GM06990 (cell line): ENCODE measurements around the gene TXLNB.
A peak's percentile ranks its signal among the peaks of the same experiment; 100 is the strongest.

ENCODE experiments used
- DNase-seq: peaks from one replicate; pipeline ENCODE4 v3.0.0-alpha.2; 2011; ENCODE audit not compliant: insufficient read length; ENCODE audit errors: extremely low read depth
- H3K27me3 ChIP-seq: replicated peaks from 2 replicates; pipeline ENCODE4 v1.6.0; 2011; ENCODE audit warnings: low read length; ENCODE audit not compliant: control insufficient read depth, insufficient read depth
- H3K36me3 ChIP-seq: 2 replicates; pipeline ENCODE4 v1.5.1; 2011; ENCODE audit warnings: low read length; ENCODE audit not compliant: control insufficient read depth, insufficient read depth
- H3K4me3 ChIP-seq: replicated peaks from 2 replicates; pipeline ENCODE4 v1.5.1; 2011; ENCODE audit warnings: low read depth, mild to moderate bottlenecking, control low read depth, low read length
- CTCF ChIP-seq: IDR thresholded peaks from 2 replicates; pipeline ENCODE4 v1.5.1; 2011; ENCODE audit warnings: low read length, control low read depth, mild to moderate bottlenecking, inconsistent platforms; ENCODE audit not compliant: insufficient read depth, poor library complexity, severe bottlenecking

Gene TXLNB

DNA sequence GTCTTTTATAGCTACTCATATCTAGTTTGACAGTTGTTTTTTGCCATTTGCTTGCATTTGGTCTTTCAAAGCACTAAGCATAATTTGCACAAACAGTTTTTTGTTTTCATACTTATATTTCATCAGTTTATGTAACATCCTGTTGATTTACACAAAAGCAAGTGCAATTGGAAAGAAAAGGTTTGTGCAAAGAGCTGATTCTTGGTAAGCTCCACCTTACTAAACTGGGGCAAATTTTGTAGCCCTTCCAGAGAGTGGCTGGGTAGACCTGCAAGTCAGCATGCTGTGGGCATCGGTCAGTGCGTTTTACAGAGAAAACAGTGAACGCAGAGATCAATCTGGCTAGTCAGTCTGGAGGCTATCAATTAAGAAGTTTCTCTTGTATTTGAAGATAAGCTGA, 34.5 kb downstream of the TXLNB start:
- Histone ChIP-seq H3K4me3 (no peak overlapping the region), H3K27me3 (no peaks in the 10 kb centered on the region), H3K36me3 (no peaks in the 10 kb centered on the region)
- no peak for DNase-seq
- TF ChIP-seq CTCF = no peak

DNA sequence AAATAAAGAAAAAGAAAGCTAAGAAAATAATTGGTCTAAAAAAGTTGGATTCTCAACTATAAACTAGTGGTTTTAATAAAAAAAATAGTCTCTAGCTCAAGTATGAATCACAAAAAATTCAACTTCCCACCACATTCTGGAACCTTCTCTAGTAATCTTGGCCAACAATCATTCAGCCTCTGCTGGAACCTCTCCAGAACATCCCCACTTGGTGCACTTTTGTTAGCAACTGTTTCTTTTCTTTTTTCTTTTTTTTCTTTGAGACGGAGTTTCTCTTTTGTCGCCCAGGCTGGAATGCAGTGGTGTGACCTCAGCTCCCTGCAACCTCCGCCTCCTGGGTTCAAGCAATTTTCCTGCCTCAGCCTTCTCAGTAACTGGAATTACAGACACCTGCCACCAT, 35.7 kb downstream of the TXLNB start:
- no peak for TF ChIP-seq CTCF
- H3K4me3 ChIP-seq = no peak overlapping the region
- H3K27me3 ChIP-seq = no peaks in the 10 kb centered on the region
- no peak for DNase-seq
- no peaks in the 10 kb centered on the region for H3K36me3 ChIP-seq

GRCh38 chr6:139254196-139254595, 37.6 kb downstream of the TXLNB start:
- H3K4me3 ChIP-seq = no peak overlapping the region
- H3K27me3 ChIP-seq = no peaks in the 10 kb centered on the region
- DNase-seq = no peak
- no peak for TF ChIP-seq CTCF
- H3K36me3 ChIP-seq = no peaks in the 10 kb centered on the region

DNA sequence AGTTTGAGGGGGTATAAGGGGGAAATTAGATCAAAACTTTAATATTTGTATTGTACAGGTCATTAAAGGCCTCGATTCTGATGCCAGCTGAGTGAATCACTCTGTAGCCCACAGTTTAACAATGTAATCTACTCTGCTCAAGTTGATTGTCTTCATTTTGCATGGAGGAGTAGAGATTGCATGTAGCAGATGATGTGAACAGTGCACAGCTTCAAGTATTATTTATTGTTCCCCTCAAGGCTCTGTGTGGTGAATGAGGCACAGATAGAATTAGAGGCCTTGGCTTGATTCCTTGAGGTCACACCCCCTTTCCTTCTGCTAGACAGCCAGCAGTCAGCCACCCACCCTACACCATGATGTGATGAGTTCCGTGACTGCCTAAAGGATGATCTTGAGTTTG, 38.1 kb downstream of the TXLNB start:
- H3K36me3 ChIP-seq = no peaks in the 10 kb centered on the region
- no peaks in the 10 kb centered on the region for H3K27me3 ChIP-seq
- no peak for DNase-seq

DNA sequence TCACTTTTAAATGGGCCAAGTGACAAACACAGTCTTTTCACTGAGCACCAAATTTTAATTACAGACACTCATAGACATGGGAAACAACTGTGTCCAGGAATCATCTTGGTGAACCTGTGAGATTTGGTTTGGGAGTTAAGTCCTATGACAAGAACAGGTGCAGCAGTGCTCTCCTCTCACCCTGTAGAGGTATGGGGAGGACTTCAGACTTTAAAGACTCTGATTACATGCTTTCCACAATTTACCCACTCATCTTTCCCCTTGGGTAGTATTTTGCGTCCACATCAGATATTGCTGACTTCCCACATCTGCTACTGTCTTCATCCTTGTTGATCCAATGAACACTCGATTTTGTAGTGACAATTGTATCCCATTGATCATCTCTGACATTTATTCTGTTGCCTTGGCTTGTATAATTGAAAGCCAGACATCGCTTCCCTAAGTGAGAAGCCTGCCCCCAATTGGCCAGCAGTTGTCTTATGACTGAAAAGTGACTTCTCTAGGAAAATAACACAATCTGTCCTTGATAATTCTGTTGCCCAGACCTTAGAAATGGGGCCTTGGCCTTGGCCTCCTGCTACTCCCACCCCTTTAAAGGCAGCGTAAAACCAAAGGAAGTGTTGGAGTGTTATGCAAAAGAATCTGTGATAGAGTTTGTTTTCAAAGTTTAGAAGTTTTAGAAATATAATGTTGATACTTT, 40.0 kb downstream of the TXLNB start:
- Histone ChIP-seq H3K27me3 (no peaks in the 10 kb centered on the region), H3K4me3 (no peak overlapping the region), H3K36me3 (no peaks in the 10 kb centered on the region)
- peak; percentile 4 for TF ChIP-seq CTCF
- no peak for DNase-seq

More for the DNA sequence above, 38.1 kb downstream of the TXLNB start:
- H3K4me3 ChIP-seq = no peak overlapping the region
- no peak for TF ChIP-seq CTCF
